ENCODE data around the gene DENND1A.
"Not testable (repeated sequence)": the region's sequence is repeated elsewhere in the genome, so short reads cannot be mapped to it uniquely, and the experiment has no call there.

DENND1A gene, protein sequence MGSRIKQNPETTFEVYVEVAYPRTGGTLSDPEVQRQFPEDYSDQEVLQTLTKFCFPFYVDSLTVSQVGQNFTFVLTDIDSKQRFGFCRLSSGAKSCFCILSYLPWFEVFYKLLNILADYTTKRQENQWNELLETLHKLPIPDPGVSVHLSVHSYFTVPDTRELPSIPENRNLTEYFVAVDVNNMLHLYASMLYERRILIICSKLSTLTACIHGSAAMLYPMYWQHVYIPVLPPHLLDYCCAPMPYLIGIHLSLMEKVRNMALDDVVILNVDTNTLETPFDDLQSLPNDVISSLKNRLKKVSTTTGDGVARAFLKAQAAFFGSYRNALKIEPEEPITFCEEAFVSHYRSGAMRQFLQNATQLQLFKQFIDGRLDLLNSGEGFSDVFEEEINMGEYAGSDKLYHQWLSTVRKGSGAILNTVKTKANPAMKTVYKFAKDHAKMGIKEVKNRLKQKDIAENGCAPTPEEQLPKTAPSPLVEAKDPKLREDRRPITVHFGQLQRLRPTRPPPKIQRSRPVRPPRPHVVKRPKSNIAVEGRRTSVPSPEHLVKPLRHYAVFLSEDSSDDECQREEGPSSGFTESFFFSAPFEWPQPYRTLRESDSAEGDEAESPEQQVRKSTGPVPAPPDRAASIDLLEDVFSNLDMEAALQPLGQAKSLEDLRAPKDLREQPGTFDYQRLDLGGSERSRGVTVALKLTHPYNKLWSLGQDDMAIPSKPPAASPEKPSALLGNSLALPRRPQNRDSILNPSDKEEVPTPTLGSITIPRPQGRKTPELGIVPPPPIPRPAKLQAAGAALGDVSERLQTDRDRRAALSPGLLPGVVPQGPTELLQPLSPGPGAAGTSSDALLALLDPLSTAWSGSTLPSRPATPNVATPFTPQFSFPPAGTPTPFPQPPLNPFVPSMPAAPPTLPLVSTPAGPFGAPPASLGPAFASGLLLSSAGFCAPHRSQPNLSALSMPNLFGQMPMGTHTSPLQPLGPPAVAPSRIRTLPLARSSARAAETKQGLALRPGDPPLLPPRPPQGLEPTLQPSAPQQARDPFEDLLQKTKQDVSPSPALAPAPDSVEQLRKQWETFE

DNA sequence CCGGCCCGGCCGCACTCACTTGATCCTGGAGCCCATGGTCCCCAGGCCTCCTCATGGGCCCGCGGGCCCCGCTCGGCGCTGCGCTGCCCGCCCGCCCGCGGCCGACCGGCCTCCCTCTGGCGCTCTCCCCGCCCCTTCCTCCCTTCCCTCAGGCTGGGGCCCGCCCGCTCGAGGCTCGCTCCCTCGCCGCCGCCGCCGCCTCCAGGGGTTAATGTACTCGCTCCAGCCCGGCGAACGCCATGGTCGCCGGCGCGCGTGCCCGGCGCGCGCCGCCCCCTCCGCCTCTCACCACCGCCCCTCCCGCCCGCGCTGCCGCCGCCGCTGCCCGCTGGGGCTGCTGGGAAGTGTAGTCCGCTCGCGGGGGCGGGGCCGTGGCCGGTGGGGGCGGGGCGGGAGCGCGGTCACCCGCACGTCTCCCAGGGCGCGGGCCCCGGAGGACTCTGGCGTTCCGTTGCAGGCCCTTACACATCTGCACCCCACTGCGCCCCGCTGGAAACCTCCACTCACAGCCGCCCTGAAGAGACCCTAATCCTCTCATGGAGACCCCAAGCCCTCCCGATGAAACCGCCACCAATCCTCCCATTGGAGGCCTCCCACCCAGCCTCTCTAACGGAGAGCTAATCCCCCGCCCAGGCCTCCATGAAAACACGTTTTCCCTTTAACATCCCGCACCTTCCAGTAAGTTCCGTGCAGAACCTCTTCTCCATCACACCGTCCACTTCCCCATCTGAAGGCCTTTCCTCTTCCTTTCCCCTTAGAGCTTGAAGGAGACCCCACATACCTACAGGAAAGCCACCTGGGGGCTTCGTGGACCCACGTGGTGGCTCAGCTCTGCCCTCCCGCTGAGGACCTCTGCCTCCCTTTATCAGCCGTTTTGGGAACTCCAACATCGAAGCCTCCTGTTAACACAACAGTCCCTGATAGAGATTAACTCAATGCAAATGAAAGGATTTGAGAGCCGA lies at the start of gene DENND1A:
DENND1A (minus strand) TSS at position 257 of the 962 bp plus-strand sequence; CDS start at position 36, 221 bp downstream.
- in situ Hi-C loops (cut with MboI; ENCODE audit: low sequenced_read_pairs, unreplicated experiment), result no loop called here
- TF ChIP-seq, protein P1, sequence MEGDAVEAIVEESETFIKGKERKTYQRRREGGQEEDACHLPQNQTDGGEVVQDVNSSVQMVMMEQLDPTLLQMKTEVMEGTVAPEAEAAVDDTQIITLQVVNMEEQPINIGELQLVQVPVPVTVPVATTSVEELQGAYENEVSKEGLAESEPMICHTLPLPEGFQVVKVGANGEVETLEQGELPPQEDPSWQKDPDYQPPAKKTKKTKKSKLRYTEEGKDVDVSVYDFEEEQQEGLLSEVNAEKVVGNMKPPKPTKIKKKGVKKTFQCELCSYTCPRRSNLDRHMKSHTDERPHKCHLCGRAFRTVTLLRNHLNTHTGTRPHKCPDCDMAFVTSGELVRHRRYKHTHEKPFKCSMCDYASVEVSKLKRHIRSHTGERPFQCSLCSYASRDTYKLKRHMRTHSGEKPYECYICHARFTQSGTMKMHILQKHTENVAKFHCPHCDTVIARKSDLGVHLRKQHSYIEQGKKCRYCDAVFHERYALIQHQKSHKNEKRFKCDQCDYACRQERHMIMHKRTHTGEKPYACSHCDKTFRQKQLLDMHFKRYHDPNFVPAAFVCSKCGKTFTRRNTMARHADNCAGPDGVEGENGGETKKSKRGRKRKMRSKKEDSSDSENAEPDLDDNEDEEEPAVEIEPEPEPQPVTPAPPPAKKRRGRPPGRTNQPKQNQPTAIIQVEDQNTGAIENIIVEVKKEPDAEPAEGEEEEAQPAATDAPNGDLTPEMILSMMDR (IDR thresholded peaks at IDR 0.05; ENCODE audit: borderline replicate concordance, control extremely low read depth, extremely low read depth, insufficient read depth, missing control alignments), result no peak
- DNase-seq (ENCODE audit: low spot score), result peak; percentile 98

DNA sequence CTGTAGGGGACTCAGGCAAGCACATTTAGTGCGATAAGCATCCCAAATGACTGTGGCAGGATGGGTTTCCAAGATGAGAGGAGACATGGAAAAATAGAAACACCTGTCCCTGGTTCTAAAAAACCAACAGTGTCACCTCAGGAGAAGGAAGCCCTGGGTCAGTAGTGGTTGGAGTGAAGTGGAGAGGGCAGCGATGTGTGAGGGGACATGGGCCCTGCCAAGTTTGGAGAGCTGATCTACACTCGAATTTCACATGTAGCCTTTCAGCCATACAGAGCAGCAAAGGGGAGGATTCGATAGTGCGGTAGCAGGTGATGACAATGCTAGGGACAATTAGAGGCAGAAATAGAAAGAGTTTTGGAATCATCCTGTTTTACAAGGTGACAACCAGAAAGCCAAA lies 49.1 kb upstream of the DENND1A start:
- DNase-seq (ENCODE audit: low spot score), result no peak
- in situ Hi-C loops (cut with MboI; ENCODE audit: low sequenced_read_pairs, unreplicated experiment), result no loop called here
- TF ChIP-seq, protein P1 (IDR thresholded peaks at IDR 0.05; ENCODE audit: borderline replicate concordance, control extremely low read depth, extremely low read depth, insufficient read depth, missing control alignments), result no peak

DNA sequence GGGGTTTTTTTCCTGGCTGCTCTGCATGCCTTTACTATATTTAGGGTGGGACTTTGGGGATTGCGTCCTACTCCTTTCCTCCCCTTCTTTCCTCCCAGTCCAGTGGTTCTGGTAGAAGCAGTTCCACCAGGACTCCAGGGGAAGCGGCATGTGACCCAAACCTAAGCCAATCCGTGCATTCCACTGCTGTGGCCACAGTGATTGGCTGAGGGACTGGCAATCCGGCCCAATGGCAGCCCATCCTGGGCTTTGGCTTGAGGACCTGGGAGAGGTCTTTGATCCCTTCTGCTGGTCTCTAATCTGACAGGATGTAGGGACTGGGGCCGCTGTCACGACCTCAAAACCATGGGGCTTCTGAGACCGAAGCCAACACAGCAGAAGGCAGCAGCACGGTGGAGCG lies 46.7 kb upstream of the DENND1A start:
- in situ Hi-C loops (cut with MboI; ENCODE audit: low sequenced_read_pairs, unreplicated experiment); DNase-seq (ENCODE audit: low spot score): not testable (repeated sequence)

DNA sequence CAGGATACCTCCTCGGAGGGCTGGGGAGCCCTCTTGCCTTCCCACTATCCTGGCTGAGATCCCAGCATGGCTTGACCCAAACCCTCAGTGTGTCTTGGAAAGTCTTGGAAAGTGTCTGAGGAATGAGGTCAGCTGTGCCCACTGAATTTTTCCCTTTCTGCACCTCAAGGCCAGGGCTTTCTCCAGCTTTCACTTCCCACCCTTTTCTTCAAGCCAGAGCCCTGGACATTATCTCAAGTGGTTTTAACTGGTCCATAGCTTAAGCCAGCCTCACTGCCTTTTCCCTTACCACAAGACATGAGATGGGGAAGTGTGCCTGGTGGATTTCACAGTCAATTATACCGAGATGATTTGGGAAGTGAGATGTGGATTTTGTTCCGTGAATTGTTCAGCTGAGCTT lies 45.9 kb upstream of the DENND1A start:
- in situ Hi-C loops (cut with MboI; ENCODE audit: low sequenced_read_pairs, unreplicated experiment), result no loop called here
- TF ChIP-seq, protein P1 (IDR thresholded peaks at IDR 0.05; ENCODE audit: borderline replicate concordance, control extremely low read depth, extremely low read depth, insufficient read depth, missing control alignments), result no peak
- DNase-seq (ENCODE audit: low spot score), result no peak

DNA sequence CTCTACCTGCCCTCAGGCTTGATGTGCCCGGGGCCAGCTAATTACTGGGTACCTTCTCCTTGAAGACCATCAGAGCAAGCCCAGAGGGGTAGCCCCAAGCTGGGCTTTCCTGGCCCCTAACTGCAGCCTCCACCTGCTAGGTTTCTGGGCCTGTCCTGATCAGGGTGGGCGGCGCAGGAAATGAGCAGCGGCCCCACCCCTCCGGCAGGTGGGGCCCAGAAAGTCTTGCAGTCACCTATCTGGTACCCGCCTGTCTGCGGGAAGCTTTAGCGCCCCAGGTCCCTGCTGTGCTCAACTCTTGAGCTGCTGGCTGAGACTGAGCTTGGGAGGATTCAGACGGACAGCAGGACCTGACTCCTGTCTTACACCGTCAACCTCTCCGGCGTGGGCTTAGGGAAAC lies 44.5 kb upstream of the DENND1A start:
- no peak for DNase-seq (ENCODE audit: low spot score)
- in situ Hi-C loops (cut with MboI; ENCODE audit: low sequenced_read_pairs, unreplicated experiment), result no loop called here
- TF ChIP-seq, protein P1 (IDR thresholded peaks at IDR 0.05; ENCODE audit: borderline replicate concordance, control extremely low read depth, extremely low read depth, insufficient read depth, missing control alignments), result no peak

DNA sequence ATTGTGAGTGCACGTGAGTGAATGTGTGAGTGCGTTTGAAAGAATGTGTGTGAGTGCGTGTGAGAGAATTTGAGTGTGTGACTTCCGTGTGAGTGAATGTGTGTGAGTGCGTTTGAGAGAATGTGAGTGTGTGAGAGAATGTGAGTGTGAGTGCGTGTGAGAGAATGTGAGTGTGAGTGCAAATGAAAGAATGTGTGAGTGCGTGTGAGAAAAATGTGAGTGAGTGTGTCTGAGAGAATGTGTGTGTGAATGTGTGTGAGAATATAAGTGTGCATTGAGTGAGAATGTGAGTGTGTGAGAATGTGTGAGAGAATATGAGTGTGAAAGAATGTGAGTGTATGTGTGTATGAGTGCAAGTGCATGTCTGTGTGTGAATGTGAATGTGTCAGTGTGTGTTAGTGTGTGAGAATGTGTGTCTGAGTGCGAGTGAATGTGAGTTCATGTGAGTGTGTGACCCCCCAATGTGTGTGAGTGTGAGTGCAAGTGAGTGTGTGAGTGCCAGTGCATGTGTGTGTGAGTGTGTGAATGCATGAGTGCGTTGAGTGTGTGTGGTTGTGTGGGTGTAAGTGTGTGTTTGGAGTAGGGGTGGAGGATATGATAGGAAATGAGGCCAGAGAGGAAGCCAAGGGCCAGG lies 43.8 kb upstream of the DENND1A start:
- no peak for DNase-seq (ENCODE audit: low spot score)
- TF ChIP-seq, protein P1 (IDR thresholded peaks at IDR 0.05; ENCODE audit: borderline replicate concordance, control extremely low read depth, extremely low read depth, insufficient read depth, missing control alignments), result no peak
- in situ Hi-C loops (cut with MboI; ENCODE audit: low sequenced_read_pairs, unreplicated experiment), result no loop called here
